ENCODE data around the gene SPO11. TPM values are rescaled to one million over a fixed set of nuclear protein-coding genes. Genes with fewer than 3 reads are reported as not detected.

Gene SPO11
- total and polyA plus RNA-seq, 9 of the 15 experiments (the other 6 are each of a cell fraction or from before 2014, with no cell fraction given): not detected

- TF ChIP-seq, protein P1, sequence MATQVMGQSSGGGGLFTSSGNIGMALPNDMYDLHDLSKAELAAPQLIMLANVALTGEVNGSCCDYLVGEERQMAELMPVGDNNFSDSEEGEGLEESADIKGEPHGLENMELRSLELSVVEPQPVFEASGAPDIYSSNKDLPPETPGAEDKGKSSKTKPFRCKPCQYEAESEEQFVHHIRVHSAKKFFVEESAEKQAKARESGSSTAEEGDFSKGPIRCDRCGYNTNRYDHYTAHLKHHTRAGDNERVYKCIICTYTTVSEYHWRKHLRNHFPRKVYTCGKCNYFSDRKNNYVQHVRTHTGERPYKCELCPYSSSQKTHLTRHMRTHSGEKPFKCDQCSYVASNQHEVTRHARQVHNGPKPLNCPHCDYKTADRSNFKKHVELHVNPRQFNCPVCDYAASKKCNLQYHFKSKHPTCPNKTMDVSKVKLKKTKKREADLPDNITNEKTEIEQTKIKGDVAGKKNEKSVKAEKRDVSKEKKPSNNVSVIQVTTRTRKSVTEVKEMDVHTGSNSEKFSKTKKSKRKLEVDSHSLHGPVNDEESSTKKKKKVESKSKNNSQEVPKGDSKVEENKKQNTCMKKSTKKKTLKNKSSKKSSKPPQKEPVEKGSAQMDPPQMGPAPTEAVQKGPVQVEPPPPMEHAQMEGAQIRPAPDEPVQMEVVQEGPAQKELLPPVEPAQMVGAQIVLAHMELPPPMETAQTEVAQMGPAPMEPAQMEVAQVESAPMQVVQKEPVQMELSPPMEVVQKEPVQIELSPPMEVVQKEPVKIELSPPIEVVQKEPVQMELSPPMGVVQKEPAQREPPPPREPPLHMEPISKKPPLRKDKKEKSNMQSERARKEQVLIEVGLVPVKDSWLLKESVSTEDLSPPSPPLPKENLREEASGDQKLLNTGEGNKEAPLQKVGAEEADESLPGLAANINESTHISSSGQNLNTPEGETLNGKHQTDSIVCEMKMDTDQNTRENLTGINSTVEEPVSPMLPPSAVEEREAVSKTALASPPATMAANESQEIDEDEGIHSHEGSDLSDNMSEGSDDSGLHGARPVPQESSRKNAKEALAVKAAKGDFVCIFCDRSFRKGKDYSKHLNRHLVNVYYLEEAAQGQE (IDR thresholded peaks at IDR 0.05; ENCODE audit: borderline replicate concordance): peak; percentile 33; the same call in 1 of the 2 replicates
- TF ChIP-seq, protein P1 (CRISPR knock-in tag; IDR thresholded peaks at IDR 0.05; ENCODE audit: low read depth): 0 out of 2 replicates have a peak, but pooled peaks have one; percentile 41
- no peak for TF ChIP-seq HDAC6 (IDR thresholded peaks at IDR 0.05; ENCODE audit: low read depth, low read length)
- no peak for TF ChIP-seq NFE2L1 (tag; IDR thresholded peaks at IDR 0.05; ENCODE audit: borderline replicate concordance, low read depth)
- TF ChIP-seq ZNF449 (CRISPR knock-in tag; IDR thresholded peaks at IDR 0.05): no peak
- no peak for TF ChIP-seq GTF2F1 (IDR thresholded peaks at IDR 0.05; ENCODE audit: low read depth, low read length)
- no peak for TF ChIP-seq TRIM24 (IDR thresholded peaks at IDR 0.05)
- TF ChIP-seq, protein P2, sequence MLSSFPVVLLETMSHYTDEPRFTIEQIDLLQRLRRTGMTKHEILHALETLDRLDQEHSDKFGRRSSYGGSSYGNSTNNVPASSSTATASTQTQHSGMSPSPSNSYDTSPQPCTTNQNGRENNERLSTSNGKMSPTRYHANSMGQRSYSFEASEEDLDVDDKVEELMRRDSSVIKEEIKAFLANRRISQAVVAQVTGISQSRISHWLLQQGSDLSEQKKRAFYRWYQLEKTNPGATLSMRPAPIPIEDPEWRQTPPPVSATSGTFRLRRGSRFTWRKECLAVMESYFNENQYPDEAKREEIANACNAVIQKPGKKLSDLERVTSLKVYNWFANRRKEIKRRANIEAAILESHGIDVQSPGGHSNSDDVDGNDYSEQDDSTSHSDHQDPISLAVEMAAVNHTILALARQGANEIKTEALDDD (IDR thresholded peaks at IDR 0.05): no peak
- no peak; the same call in 1 of the 2 replicates for TF ChIP-seq ZNF589 (CRISPR knock-in tag; IDR thresholded peaks at IDR 0.05; ENCODE audit: low read depth)
- TF ChIP-seq SNRNP70 (optimal IDR thresholded peaks at IDR 0.05; ENCODE audit: low read depth, low read length): no peak
- TF ChIP-seq NCOA1 (IDR thresholded peaks at IDR 0.05; ENCODE audit: low read depth): no peak
- no peak for TF ChIP-seq DIDO1 (tag; IDR thresholded peaks at IDR 0.05; ENCODE audit: low read depth)
- peak; percentile 57 to 64 for TF ChIP-seq NRF1 (conservative IDR thresholded peaks at IDR 0.05 in 1 of 2, IDR thresholded peaks at IDR 0.05 in 1 of 2)
- no peak; the same call in 1 of the 2 replicates for TF ChIP-seq ZNF395 (CRISPR knock-in tag; IDR thresholded peaks at IDR 0.05)
- TF ChIP-seq MEF2D (tag; conservative IDR thresholded peaks at IDR 0.05; ENCODE audit: low read depth): no peak
- no peak for TF ChIP-seq ZBED1 (IDR thresholded peaks at IDR 0.05)
Observed at GRCh38 chr20:57388953-57389694, 59.5 kb downstream of the SPO11 start (continued).
